ENCODE results near the gene PAQR5.

Gene PAQR5

DNA sequence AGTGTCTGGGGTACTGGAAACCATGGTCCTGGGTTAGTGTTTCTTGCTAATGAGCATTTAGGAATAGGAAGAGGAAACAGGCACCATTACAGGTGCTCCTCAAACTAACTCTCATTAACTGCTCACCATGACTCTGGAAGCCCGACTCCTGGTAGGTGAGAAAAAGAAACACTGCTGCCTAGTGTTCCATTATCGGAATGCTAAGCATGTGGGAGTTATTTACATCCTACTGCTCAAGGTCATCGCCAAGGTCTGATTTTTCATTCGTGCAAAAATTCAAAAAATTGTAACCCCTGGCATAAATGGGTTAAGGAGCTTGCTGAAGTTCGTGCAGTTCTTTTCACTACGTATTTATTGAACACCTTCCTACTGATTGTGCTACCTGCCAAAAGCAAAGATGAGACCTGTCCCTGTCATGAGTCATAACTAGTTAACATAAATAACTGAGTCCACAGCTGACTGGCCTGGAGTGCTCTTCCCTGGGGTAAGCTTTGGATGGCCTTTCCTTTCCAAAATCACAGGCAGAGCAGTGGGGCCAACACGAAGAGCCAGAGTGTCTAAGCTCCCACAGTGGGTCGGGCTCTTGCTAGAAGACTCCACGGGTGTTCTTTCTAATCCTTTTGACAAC is 22.7 kb upstream of the PAQR5 start:
- H3K27ac ChIP-seq = no peak overlapping the region
- TF ChIP-seq, protein P1, sequence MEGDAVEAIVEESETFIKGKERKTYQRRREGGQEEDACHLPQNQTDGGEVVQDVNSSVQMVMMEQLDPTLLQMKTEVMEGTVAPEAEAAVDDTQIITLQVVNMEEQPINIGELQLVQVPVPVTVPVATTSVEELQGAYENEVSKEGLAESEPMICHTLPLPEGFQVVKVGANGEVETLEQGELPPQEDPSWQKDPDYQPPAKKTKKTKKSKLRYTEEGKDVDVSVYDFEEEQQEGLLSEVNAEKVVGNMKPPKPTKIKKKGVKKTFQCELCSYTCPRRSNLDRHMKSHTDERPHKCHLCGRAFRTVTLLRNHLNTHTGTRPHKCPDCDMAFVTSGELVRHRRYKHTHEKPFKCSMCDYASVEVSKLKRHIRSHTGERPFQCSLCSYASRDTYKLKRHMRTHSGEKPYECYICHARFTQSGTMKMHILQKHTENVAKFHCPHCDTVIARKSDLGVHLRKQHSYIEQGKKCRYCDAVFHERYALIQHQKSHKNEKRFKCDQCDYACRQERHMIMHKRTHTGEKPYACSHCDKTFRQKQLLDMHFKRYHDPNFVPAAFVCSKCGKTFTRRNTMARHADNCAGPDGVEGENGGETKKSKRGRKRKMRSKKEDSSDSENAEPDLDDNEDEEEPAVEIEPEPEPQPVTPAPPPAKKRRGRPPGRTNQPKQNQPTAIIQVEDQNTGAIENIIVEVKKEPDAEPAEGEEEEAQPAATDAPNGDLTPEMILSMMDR (conservative IDR thresholded peaks at IDR 0.05) = no peak

DNA sequence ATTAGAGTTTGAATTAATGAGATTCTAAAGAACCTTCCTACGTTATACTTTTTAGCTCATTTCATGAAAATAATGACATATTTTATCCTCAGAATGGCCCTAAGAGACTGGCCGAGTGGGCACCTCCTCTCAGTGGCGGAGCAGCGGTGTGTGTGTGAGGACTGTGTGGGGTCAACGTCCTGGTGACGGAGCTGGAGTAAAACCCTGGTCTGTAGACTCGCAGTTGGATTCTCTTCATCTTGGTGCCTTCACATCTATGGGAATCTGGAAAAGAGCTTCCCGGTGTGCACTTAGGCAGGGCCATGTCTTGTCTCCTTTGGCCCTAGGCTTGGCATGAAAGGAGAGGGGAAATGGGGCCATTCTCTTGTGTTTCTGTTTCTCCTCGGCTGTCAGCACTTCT is 21.4 kb upstream of the PAQR5 start:
- TF ChIP-seq, protein P1 (conservative IDR thresholded peaks at IDR 0.05) = no peak
- H3K27ac ChIP-seq = no peak overlapping the region

DNA sequence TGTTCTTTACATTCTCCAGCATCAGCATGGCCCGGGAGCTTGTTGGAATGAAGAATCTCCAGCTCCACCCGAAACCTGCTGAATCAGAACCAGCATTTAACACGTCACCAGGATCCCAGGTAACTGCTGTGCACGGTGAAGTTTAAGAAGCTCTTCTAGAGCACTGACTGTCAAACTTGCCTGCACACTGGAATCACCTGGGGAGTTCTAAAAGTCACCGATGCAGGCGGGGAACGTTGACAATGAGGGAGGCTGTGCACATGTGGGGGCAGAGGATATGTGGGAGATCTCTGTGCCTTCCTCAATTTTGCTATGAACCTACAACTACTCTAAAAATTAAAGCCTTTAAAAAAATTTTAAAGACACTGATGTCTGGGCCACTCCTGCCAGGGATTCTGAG is 19.1 kb upstream of the PAQR5 start:
- TF ChIP-seq, protein P1 (conservative IDR thresholded peaks at IDR 0.05) = no peak
- H3K27ac ChIP-seq = no peak overlapping the region

DNA sequence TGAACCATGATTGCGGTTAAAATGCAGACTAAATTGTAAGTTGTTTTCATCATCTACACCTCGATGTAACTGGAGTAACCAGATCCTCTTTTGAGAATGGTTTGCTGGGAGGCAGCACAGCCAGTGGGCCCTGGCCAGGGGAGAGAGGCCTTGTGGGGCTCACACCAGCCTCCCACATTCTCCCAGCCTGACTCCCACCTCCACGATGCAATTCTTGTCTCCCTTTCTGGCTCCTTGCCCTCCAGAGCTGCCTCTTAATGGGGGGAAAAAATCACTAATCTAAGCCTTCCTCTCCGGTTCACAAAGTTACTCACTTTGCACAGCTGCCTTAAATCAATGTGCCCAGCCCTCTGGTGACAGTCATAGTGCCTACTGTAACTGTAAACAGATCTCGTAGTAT is 17.9 kb upstream of the PAQR5 start:
- TF ChIP-seq, protein P1 (conservative IDR thresholded peaks at IDR 0.05) = no peak
- H3K27ac ChIP-seq = no peak overlapping the region

DNA sequence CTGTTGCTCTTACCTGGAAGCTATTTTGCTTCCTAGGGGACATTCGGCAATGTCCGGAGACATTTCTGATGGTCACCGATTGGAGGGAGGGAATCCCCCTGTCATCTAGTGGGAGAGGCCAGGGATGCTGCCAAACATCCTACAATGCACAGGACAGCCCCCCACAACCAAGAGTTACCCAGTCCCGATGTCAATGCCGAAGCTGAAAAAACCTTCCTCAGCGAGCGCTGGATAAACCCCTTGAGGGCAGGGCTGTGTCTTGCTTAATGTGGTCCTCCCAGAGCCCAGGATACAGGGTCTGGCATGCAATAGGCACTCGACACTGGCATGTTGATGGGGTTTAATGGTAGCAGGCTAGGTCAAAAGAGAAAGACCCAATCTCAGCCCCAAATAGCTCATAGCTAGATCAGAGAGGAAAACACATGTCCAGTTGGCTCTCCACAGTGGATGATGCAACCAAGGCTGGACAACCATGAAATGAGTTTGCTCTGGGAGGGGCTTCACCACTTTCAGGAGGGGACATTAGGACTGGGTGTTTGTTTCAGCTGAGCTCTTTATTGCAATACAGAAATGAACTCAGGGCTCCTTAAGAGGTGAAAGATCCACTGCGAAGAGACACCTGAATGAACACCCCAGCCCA is 16.5 kb upstream of the PAQR5 start:
- H3K27ac ChIP-seq = no peak overlapping the region
- TF ChIP-seq, protein P1 (conservative IDR thresholded peaks at IDR 0.05) = no peak

DNA sequence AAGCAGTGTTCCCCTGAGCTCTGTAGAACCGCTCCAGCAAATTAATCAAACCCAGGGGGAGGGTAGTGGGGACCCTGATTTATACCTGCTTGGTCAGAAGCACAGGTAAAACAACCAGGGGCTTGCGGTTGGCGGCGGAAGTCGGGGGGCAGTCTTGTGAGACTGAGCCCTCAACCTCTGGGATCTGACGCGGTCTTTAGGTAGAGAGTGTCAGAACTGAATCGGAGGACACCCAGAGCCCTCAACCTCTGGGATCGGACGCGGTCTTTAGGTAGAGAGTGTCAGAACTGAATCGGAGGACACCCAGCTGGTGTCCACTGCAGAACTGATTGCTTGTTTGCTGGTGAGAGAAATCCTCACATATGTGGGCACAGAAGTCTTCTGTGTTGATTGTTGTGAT is 12.9 kb upstream of the PAQR5 start:
- no peak overlapping the region for H3K27ac ChIP-seq
- TF ChIP-seq, protein P1 (conservative IDR thresholded peaks at IDR 0.05) = no peak

DNA sequence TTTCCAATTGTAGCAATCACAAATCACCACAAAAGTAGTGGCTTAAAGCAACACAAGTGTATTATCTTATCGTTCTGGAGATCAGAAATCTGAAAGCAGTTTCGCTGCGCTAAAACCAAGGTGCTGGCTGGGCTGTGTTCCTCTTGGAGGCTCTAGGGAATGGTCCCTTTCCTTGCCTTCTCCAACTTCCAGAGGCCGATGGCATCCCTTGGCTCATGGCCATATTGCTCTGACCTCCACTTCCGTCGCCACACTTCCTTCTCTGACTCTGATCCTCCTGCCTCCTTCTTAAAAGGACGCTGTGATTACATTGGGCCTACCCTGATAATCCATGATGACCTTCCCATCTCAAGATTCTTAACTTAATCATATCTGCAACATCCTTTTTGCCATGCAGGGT is 10.7 kb upstream of the PAQR5 start:
- no peak overlapping the region for H3K27ac ChIP-seq
- TF ChIP-seq, protein P1 (conservative IDR thresholded peaks at IDR 0.05) = no peak

Measured in VCaP (cell line).